HG03103 (cell line): ENCODE measurements around the gene MASP1.

Experiments
- ATAC-seq: cut with Tn5 transposase; IDR thresholded peaks from one replicate; pipeline ENCODE4 v1.9.1; 2021; ENCODE audit warnings: low read depth; ENCODE audit not compliant: unreplicated experiment

The MASP1 gene

DNA sequence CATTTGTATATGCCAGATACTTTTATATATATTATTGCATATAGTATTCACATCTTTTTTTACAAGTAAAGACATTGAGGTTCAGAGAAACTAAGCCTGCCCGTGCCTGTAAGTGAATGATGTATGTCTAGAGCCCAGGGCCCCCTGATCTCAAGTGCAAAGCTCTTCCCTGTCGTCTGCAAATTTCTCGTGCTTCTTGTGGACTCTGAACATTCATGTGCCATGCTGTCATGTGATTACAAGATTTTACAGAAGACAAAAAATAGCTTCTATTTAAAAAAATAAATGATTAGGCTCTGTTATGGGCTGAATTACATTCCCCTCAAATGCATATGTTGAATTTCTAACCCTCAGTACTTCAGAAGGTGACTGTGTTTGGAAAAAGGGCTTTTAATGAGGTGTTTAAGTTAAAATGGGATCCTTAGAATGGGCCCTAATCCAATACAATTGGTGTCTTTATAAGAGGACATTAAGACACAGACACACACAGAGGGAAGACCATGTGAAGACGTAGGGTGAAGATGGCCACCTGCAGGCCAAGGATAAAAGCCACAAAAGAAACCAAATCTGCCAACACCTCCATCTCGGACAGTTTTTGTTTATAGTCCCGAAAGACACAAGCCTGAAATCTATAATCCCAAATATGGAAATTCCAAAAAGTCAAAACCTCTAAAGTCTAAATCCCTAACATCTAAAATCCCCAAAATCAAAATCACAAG lies 3.9 kb upstream of the MASP1 start:
- ATAC-seq: no peak

GRCh38 chr3:187293516-187294430 lies 2.2 kb upstream of the MASP1 start:
- no peak for ATAC-seq

DNA sequence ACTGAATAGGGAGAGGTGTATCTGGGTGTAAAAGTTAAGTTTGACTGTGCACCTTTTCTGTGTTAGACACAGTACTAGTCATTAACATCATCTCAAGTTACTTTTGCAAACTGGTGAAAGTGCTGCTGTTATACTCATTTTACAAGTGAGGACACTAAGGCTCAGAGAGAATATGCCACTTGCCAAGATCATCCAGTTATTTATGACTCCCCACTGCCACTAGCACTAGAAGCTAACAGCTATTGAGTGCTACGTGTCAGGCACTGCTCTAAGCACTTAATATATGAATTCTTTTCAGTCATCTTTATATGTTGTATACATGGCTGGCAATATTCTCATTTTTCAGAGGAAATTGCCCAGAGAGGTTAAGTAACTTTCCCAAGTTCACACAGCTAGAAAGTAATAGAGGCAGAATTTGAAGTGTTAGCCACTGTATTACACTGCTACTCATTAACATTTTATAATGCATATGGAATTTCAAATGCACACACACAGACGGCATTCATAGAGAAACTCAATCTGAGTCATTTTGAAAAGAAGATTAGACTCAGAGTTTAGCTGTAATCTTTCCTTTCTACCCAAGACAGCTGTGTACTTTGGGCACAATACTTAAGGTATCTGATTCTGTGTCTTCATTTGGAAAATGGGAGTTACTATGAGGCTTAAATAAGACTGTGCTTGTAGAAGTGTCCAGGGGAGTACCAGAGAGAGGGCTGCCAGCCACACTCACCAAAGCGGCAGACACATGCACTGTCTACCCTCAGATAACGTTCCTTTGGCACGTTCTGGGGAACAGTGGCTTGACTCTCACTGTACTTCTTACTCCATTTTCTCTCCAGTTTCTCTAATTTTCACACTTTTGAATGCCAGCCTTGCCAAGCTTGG lies 1.3 kb upstream of the MASP1 start:
- ATAC-seq: no peak

- ATAC-seq: no peak
Observed at GRCh38 chr3:187292181-187292580, 644 bp upstream of the MASP1 start.

- no peak for ATAC-seq
Observed at GRCh38 chr3:187291001-187291511, 481 bp downstream of the MASP1 start.

DNA sequence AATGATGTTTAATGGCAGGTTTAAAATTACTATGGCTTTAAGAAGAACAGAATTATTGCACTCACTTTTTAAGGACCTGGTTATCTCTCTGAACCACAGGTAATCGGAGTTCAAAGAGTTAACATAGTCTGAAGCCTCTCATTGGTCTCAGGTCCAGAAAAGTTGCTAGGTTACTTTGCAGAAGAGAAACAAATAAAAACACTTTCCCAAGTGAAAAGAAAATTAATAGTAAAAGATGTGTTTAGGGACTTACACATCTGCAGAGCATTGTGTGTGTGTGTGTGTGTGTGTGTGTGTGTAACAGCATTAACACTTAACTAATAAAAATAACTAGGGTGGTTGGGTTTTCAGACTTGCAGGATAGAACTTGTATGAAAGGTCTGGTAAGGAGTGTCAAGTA lies 1.0 kb downstream of the MASP1 start:
- ATAC-seq: no peak

- ATAC-seq: no peak
Observed at GRCh38 chr3:187288855-187289605, 2.5 kb downstream of the MASP1 start.

- ATAC-seq: no peak
Observed at GRCh38 chr3:187288131-187288854, 3.2 kb downstream of the MASP1 start.

DNA sequence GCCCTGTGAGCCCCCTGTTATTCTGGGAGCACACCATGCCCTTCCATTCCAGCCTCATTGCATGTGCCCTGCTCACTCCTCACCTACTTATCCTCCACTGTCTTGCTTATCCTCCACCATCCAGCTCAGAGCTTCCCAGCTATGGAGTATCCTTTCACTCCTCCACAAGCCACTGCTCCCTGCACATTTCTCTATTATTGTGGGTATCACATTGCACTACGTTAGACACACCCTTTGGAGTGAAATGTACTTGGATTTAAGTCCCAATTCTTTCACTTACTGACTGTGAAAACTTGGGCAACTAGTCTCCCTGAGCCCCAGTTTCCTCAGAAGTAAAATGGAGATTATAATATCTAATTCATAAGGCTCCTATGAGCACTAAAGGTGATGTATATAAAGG lies 4.3 kb downstream of the MASP1 start:
- no peak for ATAC-seq

- ATAC-seq: no peak
Observed at GRCh38 chr3:187286467-187287059, 5.0 kb downstream of the MASP1 start.

DNA sequence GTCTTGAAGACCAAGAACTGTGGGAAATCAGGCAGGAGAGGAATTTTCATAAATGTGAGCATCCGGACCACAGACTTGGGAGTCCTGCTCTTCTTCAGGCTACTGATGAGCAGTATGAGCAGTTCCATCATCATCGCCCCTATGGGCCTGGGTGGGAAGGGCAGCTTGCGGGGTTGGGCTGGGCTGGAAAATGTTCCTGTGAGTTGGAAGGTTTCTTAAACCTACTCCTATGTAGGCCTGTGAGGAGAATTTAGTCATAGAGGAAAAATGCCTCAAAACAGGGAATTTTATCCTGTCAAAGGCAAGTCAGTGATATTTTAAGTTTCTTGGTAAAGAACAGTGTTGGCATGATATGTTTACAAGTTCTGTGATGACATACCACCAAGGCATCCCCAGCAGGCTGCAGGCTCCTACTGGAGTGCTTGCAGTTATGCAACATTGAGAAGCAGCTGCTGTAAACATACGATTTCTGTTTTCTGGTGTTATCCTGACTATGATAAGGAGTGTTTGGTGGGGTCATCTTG lies 10.3 kb downstream of the MASP1 start:
- ATAC-seq: no peak

DNA sequence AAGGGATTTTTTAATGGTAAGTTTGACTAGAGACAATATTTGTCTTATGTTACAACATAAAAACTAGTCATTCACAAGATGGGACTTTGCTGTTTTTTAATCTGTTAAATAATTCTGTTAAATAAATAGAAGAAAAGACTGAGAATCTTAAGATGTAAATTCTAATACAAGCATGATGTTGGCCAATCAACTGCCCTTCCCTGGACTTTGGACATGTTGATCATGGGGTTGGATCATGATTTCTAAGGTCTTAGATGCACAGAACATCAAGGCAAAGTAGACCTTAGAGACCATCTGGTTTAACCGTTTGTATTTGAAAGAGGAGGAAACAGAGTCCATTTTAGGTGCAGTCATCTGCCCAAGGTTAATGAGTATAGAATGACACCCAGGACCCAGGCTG lies 10.9 kb downstream of the MASP1 start:
- no peak for ATAC-seq

DNA sequence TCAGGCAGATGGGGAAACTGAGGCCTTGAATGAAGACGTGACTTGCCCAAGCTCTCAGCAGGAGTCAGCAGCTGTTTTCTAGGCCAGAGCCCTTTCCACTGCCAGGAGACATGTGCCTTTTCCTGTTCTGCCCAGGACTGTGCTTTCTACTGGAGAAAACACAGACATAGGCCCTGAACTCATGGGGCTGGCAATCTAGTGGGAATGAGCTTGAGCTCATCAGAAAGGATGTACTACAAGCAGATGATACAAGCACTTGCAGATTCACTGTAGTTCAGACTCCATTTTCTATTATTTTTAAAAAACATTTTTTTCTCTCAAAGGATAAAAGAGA lies 14.4 kb downstream of the MASP1 start:
- no peak for ATAC-seq

DNA sequence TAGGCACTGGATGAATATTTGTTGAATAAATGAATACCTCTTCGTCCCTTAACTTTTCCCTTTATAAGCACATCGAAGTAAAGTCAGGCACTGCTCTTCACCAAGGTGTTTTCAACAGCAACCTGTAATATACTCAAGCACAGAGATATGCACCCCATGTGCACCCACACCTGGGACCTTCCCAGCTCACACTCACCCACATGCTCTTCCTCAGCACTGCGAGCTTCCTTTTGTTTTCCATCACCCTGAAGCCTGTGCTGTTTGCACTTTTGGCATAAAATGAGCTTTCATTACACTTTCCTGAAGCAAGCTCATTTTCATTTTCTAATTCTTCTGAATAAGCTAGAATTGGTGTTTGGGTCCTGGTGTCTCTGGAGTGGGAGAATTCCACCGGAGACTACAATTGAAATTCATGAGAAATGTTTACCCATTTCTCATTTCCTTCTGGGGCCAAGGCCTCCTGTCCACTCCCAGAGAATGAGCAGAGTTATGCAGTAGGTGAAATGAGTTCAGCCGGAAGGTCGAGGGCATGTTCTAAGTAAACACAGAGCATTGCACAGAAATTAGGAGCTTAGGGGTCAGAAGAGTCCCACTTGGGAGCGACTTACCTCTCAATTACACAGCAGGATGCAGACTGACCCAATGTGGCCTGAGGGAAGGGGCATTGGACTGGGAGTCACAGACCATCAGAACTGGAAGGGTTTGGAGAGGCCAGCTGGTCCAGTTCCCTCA lies 15.0 kb downstream of the MASP1 start:
- no peak for ATAC-seq

- ATAC-seq: no peak
Observed at GRCh38 chr3:187274977-187275338, 16.6 kb downstream of the MASP1 start.

GRCh38 chr3:187274315-187274976 lies 17.1 kb downstream of the MASP1 start:
- ATAC-seq: no peak

- no peak for ATAC-seq
Observed at GRCh38 chr3:187271582-187271981, 20.0 kb downstream of the MASP1 start.

- no peak for ATAC-seq
Observed at GRCh38 chr3:187269486-187269885, 22.1 kb downstream of the MASP1 start.
